ENCODE measurements around the gene PIGU.

Gene PIGU

DNA sequence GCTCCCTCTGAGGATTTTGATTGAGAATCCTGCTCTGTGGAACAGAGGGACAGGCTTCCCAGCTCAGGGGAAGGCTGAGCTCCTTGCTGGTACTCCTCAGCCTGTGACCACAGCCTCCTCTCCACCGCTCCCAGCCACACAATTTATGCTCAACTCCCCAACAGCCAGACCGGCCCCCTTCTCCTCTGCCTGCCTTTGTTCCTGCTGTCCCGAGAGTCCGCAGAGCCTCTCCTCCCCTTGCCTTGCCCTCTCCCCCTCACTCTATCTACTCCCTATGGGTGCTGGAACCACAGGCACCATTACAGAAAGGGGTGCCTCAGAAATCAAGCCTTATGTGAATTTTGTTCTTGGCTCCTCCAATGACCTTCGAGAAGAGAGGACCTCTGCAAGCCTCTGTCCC is 102.5 kb downstream of the PIGU start:
- DNase-seq (ENCODE audit: low spot score), result no peak
- POLR2A ChIA-PET (ENCODE audit: low non-redundant PET), result no interaction called here
- H3K27ac ChIP-seq, result no peak overlapping the region
- TF ChIP-seq, protein P1, sequence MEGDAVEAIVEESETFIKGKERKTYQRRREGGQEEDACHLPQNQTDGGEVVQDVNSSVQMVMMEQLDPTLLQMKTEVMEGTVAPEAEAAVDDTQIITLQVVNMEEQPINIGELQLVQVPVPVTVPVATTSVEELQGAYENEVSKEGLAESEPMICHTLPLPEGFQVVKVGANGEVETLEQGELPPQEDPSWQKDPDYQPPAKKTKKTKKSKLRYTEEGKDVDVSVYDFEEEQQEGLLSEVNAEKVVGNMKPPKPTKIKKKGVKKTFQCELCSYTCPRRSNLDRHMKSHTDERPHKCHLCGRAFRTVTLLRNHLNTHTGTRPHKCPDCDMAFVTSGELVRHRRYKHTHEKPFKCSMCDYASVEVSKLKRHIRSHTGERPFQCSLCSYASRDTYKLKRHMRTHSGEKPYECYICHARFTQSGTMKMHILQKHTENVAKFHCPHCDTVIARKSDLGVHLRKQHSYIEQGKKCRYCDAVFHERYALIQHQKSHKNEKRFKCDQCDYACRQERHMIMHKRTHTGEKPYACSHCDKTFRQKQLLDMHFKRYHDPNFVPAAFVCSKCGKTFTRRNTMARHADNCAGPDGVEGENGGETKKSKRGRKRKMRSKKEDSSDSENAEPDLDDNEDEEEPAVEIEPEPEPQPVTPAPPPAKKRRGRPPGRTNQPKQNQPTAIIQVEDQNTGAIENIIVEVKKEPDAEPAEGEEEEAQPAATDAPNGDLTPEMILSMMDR (conservative IDR thresholded peaks at IDR 0.05; ENCODE audit: low read depth), result no peak
- CTCF ChIA-PET, result interaction anchor here (1.1 kb wide), 1 partner anchor 35 kb away, joined by 3 read pairs; no protein-coding TSS in a partner anchor

- ChIA-PET POLR2A (ENCODE audit: low non-redundant PET) (no interaction called here), CTCF (interaction anchor here (0.9 to 1.1 kb wide), 3 partner anchors 9 to 196 kb away, joined by 3 to 5 read pairs (median 3); no protein-coding TSS in a partner anchor)
- TF ChIP-seq, protein P1 (conservative IDR thresholded peaks at IDR 0.05; ENCODE audit: low read depth), result no peak
- DNase-seq (ENCODE audit: low spot score), result no peak
- no peak overlapping the region for H3K27ac ChIP-seq
Measured at GRCh38 chr20:34573541-34574300, 103.2 kb downstream of the PIGU start.

DNA sequence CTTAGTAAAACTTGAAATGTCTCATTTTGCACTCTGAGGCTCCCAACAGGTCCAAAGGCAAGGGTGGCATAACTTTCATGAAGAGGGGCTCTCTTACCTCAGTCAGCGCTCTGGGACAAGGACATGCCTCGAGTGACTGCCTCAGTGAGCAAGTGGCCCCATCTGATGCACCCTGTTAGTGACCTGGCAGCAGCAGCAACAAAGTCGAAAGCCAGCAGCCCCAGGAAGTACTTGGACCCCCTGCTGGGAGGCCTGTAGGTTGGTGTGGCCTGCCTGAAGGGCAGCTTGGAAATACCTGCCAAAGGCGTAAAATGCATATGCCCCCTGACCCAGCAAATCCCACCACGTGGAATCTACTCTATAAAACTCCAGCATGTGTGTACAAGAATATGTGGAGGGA is 105.1 kb downstream of the PIGU start:
- DNase-seq (ENCODE audit: low spot score), result no peak
- POLR2A ChIA-PET (ENCODE audit: low non-redundant PET), result no interaction called here
- CTCF ChIA-PET, result interaction anchor here (0.6 to 1.6 kb wide), 5 partner anchors 137 to 1591 kb away, joined by 4 to 6 read pairs (median 5); no protein-coding TSS in a partner anchor
- no peak overlapping the region for H3K27ac ChIP-seq
- TF ChIP-seq, protein P1 (conservative IDR thresholded peaks at IDR 0.05; ENCODE audit: low read depth), result no peak

GRCh38 chr20:34570859-34571306 is 106.0 kb downstream of the PIGU start:
- POLR2A ChIA-PET (ENCODE audit: low non-redundant PET), result no interaction called here
- no peak for DNase-seq (ENCODE audit: low spot score)
- CTCF ChIA-PET, result interaction anchor here (0.7 to 1.6 kb wide), 4 partner anchors 134 to 1592 kb away, joined by 3 to 6 read pairs (median 5); no protein-coding TSS in a partner anchor
- no peak overlapping the region for H3K27ac ChIP-seq
- TF ChIP-seq, protein P1 (conservative IDR thresholded peaks at IDR 0.05; ENCODE audit: low read depth), result no peak

GRCh38 chr20:34569598-34569997 is 107.3 kb downstream of the PIGU start:
- CTCF ChIA-PET, result interaction anchor here (0.6 to 0.9 kb wide), 3 partner anchors 185 to 654 kb away, joined by 3 to 5 read pairs (median 3); no protein-coding TSS in a partner anchor
- TF ChIP-seq, protein P1 (conservative IDR thresholded peaks at IDR 0.05; ENCODE audit: low read depth), result no peak
- DNase-seq (ENCODE audit: low spot score), result no peak
- no peak overlapping the region for H3K27ac ChIP-seq
- POLR2A ChIA-PET (ENCODE audit: low non-redundant PET), result no interaction called here

DNA sequence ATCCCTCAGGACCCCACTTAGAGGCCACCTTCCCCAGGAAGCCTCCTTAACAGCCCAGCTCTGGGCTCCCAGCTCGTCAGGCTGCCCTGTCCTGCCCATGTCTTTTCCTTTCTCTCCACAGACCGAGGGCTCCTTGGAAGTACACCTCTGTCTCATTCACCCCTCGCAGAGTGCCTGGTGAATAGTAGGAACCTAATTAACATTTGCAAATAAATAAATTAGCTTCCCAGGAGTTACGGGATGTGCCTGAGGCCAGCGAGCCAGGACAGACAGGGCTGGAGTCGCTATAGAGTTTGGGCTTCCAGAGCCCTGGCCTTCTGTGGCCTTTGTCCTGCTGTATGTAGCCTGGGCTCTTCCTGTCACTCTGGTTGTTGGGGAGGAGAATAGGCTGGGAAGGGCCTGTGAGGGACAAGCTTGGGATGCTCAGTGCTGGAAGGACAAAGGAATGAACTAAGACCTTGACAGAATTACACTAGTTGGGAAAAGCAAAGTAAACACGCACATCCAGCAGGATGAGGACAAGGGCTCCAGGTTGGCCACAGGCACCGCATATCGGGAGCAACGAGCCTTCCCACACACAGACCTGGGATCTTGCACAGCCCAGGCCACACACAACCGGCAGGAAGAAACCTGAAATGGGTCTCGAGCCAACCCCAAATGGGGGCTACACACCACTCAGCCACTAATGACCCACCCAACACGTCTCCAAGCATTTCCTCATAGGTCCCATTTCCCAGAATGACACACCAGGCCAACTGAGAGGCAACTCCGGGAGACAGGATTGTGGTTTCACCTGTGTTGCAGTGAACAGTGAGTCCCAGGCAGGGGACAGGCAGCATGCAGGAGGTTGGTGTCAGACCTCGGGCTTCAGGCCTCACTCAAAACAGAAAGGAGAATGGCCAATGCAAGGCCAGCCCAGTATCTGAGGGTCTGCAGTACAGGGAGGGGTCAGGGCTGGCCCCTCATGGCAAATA is 108.7 kb downstream of the PIGU start:
- DNase-seq (ENCODE audit: low spot score), result no peak

More for the DNA sequence above, 108.7 kb downstream of the PIGU start:
- TF ChIP-seq, protein P1 (conservative IDR thresholded peaks at IDR 0.05; ENCODE audit: low read depth), result no peak
- no peak overlapping the region for H3K27ac ChIP-seq
- POLR2A ChIA-PET (ENCODE audit: low non-redundant PET), result interaction anchor here (0.7 kb wide), 1 partner anchor 378 kb away, joined by 3 read pairs; no protein-coding TSS in a partner anchor
- CTCF ChIA-PET, result interaction anchor here (1.3 kb wide), 1 partner anchor 10 kb away, joined by 4 read pairs; the partner anchor contains the start of gene MAP1LC3A

Measured in RWPE1 (cell line).